Activated CD8-positive, alpha-beta memory T cell treated with anti-CD3 and anti-CD28 coated beads for 1 hour (primary cell): ENCODE results near the gene DTNB.
"Not testable (repeated sequence)": the region's sequence is repeated elsewhere in the genome, so short reads cannot be mapped to it uniquely, and the experiment has no call there.

Source experiments
- DNase-seq, 2 donors: peaks; one replicate each; pipeline ENCODE4 v3.0.0-alpha.2; 2020; ENCODE audit warnings: low read depth in 1 of 2; ENCODE audit errors: extremely low read depth in 1 of 2

Gene DTNB

DNA sequence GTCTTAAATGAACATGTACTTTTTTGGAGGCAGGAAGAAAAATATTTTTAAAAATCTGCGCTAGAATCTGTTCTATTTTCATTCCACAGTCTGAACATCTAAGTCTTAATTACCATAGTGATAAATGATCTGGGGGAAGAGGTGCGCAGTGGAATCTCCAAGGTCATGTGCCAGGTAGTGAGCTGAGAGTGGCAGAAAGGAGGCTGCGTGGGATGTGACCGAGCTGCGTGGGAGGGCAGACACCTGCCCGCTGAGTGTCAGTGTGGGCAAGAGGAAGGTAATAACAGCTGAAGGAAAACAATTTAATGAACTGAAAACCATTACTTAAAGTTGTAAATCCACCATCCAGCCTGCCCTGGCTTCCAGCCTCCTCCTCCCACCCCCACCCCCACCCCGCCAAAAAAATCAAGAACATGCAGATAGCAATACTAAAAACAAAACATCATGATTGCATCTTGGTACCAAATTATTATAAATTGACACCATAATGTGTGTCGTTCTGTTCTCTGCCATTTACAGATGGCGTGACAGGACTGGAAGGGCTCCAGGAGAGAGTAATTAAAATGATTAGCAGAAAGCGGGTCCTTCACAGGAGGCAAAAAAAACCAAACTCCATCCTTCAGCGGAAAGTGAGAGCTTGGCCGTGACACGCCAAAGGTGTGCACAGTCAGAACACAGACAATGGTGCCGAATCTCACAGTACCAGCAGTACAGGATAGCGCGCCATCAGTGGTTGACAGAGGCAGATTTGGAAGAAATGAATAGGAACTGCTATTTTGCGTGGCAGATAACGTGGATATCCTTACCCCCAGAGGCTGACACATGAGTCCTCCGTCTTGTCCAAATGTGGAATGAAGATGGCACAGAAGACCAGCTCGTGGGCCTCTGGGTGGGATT, 11.4 kb upstream of the DTNB start:
- DNase-seq: no peak

DNA sequence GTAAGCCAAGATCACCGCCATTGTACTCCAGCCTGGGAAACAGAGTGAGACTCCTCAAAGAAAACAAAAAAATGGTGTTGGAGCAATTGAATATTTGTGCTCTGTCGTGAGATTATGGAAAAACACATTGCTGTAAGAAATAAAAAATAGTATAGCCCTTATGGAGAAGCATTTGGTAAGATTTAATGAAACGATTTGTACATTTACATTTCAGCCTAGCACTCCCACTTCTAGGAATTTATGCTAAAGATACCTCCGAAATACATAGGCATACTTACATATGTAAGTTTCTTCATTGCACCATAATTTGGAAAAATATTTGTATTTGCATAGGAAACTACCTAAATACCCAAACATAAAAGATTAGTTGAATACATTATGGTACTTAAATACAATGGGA, 8.7 kb upstream of the DTNB start:
- no peak for DNase-seq

DNA sequence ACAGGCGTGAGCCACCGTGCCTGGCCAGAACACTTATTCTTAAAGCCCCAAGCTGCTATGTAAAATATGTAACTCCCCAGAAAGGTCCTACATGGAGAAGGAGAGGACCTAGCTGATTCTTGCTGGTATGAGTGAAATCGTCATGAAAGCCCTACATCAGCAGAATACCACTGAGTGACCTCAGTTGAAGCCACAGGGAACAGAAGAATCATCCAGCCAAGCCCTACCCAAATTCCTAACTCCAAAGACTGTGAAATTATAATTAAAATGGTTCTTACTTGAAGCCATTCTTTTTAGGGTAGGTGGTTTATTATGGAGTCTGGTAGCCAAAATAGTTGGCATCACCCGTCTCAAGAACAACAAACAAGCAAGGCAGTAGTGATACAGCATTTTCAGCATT, 4.5 kb upstream of the DTNB start:
- DNase-seq: no peak

DNA sequence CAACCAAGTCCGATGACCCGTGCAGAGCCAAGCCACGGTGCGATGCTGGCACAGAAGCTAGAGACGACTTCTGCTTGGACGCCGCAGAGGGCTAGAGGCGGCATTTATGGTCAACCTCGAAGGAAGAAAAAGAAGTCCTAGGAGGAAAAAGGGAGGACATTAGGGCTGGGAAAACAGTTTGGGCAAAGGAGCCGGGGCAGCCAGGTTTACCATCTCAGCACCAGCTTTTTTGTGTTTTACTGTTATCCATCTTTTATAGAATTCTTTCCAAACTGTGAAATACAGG, 643 bp upstream of the DTNB start:
- DNase-seq: no peak

DNA sequence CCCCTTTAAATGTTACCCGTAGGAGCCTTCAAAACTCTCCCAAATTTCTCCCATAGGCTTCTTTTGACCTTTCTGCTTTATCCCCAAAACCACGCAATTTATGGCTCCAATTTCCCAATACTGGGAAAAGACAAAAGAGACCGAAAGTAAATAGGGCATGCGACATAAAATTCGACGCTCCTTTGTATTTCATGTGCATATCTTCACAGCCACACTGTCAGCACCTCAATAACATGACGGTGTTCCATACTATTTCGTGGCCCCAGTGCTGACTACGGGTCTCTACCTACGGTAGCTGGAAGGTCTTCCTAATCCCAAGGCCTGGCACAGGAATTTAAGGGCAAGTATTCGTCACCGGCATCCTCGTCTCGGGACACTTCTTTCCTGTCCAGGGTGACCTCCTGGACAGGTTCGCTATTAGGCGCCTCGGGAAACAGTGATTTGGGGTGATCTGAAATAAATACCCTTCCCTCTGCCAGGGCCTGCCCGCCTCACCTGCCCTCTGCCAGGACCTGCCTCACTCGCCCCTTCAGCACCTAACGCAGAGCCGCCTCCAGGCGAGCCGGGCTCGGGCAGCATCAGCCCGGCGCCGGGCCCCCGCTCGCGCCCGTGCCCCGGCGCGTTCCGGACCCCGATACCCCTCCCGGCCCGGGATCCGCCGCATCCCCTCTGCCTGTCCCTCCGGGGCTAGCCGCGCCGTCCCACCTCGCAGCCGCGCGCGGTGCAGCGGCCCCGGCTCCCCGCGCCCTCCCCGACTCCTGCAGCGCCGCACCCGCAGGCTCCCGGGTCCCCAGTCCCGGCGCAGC, 680 bp downstream of the DTNB start:
- peak; percentile 27 to 55 for DNase-seq

DNA sequence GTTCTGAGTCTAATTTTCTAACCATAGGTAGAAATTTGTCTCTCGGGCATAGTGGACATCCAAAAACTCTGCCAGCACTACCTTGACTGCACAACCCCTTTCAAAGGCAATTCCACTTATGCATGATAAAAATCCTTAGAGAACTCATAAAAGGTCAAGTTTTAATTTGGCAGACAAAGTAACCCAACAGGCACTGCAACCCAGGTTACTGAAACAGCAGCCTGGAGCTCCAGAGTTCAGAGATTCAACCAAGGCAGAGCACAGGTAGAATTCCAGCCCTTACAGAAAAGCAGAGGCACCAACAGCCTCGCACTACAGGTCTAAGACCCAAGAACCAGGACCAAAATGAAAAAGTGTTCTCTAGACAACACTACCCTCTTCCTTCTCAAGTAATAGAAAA, 1.8 kb downstream of the DTNB start:
- DNase-seq: no peak

DNA sequence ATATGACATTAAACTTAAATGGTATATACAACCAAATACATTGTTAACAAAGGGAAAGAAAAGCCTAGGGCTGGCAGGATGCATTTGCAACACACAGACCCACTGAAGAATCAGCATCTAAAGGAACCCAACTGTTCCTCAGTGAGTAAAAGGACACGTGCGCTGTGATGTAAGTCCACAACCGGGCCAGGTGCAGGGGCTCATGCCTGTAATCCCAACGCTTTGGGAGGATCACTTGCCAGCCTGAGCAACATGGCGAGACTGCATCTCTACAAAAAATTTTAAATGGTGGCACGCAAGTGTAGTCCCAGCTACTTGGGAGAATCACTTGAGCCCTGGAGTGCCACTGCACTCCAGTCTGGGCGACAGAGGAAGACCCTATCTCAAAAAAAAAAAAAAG, 3.9 kb downstream of the DTNB start:
- DNase-seq: no peak

DNA sequence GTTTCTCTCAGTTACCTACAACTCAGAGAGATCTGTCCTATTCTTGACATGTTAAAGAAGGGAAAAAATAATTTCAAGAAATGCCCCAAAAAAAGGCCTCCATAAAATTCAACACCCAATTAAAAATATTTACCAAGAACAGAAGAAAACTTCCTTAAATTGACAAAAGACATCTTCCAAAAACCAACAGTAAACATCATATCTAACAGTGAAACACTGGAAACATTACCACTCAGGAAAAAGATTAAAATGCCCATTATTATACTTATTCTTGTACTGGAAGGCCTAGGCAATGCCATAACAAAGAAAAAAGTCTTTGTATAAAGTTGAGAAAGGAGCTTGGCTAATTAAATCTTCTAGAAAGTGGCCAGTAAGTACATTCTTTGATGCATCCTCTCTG, 7.2 kb downstream of the DTNB start:
- DNase-seq: no peak

DNA sequence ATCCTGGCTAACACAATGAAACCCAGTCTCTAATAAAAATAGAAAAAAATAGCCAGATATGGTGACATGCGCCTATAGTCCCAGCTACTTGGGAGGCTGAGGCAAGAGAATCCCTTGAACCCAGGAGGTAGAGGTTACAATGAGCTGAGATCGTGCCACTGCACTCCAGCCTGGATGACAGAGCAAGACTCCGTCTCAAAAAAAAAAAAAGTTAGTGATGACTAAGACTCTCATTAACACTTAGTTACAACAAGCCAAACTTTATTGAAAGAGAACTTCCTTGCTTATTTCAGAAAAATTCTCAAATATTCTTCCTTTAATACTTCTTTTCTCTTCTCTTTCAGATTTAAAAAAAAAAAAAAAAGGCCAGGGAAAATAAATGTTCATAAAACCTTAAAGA, 7.9 kb downstream of the DTNB start:
- not testable (repeated sequence) for DNase-seq

DNA sequence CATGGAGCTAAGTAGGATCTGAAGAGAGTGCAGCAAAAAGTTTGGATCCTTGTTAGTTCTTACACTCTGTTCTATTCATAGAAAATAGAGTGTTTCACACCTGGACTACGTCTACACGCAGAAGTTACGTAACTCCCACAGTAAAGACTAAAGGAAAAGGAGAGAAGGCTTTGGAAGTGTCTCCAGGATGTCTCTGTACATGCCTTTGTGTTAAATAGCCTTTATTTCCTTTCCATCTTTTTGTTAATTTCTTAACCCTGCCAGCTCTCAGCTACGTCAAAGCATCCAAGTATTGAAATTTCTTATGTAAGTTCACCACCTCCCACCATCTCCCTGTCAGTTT, 8.4 kb downstream of the DTNB start:
- no peak for DNase-seq

DNA sequence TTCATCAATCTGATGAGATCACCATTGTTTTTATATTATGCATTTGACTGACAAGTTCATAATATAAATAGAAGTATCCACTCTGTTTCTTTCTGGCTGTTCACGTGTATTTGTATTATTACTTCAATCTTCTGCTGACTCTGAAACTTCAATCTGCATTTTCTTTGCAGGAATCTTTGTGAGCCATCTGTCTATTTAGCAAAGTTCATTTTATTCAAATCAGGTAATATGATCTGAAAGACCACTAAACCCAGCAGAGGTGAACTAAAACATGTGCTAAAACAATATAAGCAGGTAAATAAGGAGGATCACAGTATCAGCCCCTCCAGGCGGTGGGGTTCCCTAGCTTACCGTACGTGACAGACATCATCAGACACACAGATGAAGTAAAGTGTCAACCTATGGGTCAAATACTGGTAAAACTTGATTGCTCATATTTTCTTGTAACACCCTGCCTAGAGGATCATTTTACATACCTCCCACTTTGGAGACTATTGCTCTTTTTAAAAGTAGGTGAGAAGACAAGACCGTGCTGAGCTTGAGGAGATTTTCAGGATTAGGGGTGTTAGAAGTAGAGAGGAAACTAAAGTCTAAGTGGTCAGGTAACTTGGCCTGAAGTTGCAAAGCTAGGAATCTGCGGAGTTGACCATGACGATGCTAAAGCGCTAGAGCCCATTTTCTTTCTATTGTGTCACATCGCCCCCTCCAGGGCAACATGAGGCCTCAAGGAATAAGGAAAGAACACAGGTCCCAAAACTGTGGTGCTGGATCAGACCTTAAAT, 9.0 kb downstream of the DTNB start:
- no peak for DNase-seq

DNA sequence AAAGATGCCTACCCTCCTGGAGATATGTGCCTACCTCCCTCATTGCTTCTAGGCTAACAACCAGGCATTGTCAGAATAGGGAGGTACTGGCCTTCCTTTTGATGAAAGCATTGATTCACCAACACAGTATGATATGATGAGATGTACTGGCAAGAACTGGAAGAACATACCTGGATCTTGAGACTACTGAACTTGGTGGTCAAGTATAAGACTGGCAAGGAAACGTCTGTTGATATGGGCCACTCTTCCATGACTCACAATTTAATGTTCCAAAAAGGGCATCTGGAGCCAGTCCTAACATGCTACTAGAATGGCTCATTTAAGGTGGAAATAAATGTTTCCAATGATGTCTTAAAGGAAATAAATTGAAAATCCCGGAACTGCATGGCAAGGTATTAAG, 18.1 kb downstream of the DTNB start:
- DNase-seq: no peak

DNA sequence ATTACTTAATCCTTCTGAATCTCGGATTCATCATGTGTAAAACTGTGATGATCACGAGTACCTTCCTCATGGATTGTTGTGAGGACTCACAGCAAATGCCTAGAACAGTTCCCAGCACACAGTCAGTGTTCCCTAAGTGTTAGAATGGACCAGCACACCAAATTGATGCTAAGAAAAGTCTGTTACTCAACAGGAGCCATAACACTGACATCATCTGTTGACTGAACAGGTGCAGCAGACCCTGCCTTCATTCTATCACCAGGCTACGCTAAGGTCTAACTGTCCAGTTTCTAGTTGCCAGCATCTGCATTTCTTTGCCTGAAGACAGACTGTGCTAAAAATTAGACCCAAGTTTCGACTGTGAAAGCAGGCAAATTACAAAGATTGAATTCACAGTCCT, 18.6 kb downstream of the DTNB start:
- DNase-seq: no peak

DNA sequence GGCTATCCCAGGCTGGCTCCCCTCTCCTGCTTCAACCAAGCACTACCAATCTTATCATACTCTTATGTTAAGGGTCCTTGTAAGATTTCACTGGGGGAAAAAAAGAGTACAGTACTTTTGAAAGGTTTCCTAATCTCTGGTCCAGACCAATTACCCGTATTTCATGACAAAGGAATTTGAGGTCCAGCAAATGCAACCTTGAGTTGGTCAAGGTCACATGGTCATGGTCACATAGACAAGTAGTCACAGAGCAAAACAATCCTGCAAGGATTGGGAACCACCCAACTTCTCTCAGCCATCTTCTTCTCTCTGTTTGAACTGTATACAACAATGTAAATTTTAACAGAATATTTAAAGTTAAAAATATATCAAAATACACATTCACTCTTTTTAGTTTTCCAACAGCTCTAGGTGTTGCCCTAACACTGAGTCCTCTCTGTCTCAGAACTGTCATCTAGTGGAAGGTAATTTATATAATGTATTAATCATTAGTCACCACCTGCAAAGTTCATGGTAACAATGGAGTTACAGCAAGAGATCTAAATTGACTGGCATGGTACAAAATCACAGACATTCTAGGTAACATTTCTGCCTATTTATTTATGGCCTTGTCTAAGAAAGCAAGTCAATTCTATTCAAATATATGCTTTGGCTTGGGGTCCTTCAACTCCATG, 21.5 kb downstream of the DTNB start:
- no peak for DNase-seq

DNA sequence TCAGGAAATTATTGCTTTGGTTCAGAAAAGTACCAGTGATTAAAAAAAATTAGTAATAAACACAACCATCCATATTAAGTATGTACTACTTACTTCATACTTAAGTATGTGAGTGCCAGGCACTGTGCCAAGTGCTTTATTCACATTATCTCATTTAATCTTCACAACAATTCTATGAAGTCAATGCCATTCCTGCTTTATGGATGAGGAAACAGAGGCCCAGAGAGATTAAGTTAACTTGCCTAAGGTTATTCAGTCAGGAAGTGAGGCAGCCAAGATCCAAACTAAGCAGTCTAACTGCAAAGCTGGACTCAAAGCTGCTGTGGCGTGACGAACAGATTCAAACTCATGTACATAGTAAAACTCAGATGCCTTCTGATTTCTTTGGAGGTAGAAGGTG, 22.3 kb downstream of the DTNB start:
- DNase-seq: no peak

DNA sequence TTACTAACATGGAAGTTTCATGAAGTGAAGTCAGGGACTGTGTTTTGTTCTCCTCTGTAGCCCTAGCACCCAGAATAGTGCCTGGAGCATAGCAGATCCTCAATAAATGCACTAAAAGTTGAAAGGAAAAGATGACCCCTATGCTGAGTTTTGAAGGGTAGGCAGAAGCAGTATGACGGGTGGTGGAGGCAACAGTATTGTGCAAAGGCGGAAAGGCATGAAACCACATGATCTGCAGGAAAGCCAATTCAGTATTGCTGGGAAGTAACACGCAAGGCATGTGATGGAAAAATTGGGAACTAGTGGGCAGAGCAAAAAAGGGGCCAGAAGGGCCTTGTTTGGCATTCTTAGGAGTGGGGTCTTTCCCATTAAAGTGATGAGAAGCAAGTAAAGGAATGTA, 23.1 kb downstream of the DTNB start:
- no peak for DNase-seq

DNA sequence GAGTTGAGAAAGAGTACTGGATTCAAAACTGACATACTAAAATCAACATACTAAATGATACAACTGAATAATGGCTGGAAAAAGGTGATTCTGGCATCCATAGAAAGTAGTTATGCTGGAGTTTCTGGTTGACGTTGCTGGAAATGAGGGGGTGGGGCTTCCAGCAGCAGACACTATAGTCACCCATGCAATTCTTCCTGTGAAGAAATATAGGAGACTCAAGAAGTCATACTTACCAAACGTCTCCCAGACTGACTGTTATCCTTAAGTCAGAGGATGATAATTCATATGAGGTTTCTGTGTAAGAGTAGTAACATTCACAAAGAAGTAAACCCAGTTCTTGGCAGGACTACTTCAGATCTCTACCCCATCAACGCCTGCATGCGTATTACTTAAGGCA, 23.6 kb downstream of the DTNB start:
- no peak for DNase-seq

DNA sequence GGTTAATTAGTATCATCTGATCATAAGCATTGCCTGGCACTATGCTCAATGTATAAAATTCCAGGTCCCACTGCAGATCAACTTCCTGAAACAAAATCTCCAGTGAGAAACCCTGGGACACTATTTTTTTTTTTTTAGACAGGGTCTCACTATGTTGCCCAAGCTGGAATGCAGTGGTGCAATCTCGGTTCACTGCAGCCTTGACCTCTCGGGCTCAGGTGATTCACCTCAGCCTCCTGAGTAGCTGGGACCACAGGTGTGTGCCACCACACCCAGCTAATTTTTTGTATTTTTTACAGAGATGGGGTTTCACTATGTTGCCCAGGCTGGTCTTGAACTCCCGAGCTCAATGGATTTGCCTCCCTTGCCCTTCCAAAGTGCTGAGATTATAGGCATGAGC, 31.1 kb downstream of the DTNB start:
- no peak for DNase-seq

DNA sequence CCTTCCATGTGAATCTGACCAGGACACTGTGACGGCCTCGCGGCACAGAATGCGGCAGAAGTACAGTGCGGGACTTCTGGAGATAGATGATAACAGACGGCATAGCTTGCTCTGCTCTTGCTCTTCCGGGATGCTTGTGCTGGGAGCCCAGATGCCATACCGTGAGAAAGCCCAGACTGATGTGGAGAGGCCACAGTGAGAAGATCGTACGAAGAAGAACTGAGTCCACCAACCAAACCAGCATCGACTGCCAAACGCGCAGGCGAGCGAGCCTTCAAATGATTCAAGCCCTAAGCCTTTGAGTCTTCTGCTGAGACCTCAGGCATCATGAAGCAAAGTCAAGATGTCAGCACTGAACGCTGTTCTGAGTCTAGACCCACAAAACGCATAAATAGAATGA, 33.7 kb downstream of the DTNB start:
- no peak for DNase-seq

DNA sequence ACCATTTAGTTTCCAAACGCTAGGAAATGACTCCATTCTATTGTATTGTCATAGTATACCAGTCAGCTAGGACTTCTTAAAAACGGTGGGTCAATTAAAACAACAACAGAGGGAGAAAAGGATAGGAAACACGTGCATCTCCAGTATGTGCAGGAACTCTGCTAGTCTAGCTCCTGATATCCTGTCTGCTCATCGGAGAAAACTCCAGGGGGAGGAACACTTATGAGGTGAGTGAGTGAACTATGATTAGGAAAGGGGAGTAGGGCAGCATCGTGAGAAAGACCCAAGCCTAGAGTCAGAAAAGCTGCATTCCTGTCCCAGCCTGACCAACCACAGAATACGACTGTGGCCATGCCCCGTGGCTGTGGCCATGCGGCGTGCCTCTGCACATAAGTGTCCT, 34.2 kb downstream of the DTNB start:
- no peak for DNase-seq

DNA sequence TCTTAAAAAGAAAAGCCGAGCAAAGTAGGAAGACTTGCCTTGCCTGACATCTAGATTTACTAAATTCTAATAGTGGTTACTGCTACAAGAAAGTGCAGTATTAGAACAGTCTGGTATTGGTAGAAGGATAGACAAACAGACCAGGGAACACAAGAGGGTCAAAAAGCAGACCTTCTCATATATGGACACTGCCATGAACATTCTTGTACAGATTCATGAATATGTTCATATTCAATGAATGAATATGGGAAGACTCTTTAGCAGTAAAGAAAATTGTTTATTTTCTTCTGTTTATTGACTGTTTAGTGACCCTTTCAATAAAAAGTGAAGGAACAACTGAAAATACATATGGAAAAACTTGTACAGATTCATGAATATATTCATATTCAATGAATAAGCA, 37.6 kb downstream of the DTNB start:
- no peak for DNase-seq
